Stimulated activated CD4-positive, alpha-beta T cell treated with anti-CD3 and anti-CD28 coated beads, Interleukin-12 subunit alpha, Interleukin-12 subunit beta, amount 100 ng/mL, for 48 hours (primary cell): ENCODE measurements around the gene FFAR3.
"Not testable (repeated sequence)": the region's sequence is repeated elsewhere in the genome, so short reads cannot be mapped to it uniquely, and the experiment has no call there.

Experiments used
- DNase-seq, 3 donors: peaks; one replicate each; pipeline ENCODE4 v3.0.0-alpha.2; 2020; ENCODE audit warnings: low read depth in 2 of 3, low spot score in 1 of 3

FFAR3 gene

DNA sequence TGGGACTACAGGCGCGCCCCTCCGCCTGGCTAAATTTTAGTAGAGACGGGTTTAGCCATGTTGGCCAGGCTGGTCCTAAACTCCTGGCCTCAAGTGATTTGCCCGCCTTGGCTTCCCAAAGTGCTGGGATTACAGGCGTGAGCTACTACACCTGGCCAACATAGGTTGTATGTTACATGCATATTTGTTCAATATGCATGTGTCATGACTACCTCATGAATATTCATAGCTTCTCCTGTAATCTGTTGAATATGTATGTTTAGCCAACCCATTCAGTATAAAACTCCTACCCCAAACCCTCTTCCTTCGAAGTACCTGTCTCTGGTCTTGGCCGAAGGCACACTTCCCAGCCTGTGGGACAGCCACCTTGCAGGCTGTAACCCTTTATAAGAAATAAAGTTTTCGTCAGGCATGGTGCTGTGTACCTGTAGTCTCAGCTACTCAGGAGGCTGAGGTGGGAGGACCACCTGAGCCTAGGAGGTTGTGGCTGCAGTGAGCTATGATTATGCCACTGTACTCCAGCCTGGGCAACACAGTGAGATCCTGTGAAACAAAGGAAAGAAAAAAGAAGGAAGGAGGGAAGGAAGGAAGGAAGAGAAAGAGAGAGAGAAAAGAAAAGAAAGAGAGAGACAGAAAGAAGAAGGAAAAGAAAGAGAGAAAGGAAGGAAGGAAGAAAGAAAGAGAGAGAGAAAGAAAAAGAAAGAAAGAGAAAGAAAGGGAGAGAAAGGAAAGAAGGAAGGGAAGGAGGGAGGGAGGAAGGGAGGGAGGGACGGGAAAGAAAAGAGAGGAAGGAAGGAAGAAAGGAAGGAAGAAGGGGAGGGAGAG, 41.9 kb downstream of the FFAR3 start:
- no peak for DNase-seq

DNA sequence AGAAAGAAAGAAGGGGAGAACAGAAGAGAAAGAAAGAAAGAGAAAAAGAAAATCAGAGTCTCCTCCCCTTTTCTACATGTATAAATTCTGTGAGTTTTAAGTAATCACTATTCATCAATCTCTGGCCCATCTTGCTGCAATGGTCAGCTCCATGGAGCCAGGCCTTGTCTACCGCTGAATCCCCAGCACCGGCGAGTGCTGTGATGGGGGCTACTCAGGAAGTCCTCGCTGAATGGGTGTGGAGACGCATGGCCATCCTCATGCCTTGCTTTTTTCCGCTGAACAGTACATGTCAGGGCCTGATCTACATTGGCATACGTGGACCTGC, 42.5 kb downstream of the FFAR3 start:
- no peak for DNase-seq

DNA sequence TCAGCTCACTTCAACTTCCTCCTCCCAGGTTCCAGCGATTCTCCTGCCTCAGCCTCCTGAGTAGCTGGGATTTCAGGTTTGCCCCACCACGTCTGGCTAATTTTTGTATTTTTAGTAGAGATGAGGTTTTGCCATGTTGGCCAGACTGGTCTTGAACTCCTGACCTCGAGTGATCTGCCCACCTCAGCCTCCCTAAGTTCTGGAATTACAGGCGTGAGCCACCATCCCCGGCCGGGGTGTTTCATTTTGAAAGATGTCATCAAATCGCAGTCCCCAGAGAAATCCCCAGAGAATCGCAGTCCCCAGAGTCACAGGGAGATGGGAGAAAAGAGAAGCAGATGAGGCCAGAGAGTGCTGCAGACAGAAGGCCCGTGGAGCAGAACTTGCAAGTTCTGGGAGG, 43.2 kb downstream of the FFAR3 start:
- DNase-seq = not testable (repeated sequence)

DNA sequence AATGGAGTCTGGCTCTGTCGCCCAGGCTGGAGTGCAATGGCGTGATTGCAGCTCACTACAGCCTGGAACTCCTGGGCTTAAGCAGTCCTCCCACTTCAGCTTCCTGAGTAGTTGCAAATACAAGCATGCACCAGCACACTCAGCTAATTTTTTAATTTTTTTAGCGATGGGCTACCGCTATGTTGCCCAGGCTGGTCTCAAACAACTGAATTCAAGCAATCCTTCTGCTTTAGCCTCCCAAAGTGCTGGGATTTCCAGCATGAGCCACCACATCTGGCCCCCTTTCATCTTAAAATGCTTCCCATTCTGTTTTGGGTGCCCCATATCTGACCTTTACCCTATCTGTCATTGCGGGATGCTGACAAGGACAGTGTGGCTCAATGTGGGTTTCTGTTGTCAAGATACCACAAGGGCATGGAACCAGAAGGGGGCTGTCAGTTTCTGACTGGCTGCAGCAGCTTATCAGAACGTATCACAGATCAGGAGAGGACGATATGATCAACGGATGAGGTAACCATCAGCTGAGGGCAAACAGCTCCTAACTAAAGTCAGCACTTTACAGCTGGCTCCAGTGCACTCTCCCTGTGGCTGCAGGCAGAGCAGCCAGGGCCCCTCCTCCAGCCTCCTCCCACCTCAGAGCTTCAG, 45.0 kb downstream of the FFAR3 start:
- DNase-seq = no peak

DNA sequence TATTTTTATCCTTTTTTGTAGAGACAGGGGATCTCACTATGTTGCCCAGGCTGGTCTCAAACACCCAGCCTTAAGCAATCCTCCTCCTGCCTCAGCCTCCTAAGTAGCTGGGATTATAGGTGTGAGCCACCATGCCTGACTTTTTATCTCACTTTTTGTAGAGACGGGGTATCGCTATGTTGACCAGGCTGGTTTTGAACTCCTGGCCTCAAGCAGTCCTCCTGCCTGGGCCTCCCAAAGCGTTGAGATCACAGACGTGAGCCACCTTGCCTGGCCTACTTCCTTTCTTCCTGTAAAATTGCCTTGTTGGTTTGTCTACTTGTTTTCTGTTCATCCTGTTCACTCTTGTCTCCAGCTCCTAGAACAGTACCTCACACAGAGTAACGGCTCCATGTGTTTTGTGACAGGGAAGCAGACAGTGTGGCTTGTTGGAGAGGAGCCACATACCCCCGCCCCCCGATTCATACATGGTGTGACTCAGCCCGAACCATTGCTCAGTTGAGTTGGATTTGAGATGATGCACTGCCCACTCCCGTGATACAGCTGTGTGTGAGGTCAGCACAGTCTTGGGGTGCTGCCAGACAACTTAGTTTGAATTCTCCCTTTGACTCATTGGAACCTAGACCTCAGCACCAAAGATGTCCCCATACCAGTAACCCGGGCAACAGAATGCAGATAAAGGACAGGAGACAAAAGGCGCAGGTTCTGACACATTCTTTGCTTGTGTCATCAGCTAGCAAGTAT, 46.8 kb downstream of the FFAR3 start:
- DNase-seq = peak; percentile 47 to 73 (median 61)

DNA sequence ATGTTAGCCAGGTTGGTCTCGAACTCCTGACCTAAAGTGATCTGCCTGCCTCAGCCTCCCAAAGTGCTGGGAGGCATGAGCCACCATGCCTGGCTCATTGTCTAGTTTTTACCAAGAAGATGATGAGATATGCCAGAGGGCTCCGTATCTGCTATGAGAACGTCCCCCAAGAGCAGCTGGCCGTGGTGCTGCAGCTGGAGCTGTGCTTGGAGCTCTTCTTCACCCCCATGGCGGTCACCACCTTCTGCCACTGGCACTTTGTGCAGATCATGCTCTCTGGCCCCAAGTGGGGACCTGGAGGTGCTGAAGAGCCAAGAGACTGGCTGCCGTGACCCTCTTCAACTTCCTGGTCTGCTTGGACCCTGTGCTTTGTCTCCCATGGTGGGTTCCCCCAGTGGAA, 49.4 kb downstream of the FFAR3 start:
- no peak for DNase-seq

DNA sequence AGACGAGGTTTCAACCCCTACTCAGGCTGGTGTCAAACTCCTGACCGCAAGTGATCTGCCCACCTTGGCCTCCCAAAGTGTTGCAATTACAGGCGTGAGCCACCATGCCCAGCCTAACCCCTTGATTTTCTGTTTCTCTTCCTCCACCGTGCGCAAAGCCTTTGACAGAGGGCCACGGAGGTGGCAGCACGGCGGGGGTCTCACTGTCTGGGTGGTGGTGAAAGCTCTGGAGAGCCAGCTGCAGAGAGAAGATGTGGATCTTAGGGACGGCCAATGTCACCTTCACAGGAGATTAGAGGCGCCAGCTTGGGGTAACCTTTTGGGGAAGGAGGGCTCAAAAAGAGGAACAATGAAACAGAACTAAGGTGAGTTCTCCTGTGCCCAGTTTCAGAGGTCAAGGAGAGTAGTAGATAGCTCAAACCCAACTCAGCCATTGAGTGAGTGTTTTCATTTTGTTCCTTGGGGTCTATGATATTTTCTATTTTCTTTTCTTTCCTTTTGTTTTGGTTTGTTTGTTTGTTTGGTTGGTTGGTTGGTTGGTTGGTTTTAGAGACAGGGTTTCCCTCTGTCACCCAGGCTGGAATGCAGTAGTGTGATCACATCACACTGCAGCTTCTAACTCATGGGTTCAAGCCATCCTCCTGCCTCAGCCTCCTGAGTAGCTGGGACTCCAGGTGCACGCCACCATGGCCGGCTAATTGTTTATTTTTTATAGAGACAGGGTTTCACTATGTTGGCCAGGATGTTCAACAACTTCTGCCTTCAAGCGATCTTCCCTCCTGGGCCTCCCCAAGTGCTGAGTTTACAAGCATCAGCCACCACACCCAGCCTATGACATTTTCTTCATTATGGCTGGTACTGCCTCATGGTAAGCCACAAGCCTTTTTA, 50.3 kb downstream of the FFAR3 start:
- DNase-seq = no peak

DNA sequence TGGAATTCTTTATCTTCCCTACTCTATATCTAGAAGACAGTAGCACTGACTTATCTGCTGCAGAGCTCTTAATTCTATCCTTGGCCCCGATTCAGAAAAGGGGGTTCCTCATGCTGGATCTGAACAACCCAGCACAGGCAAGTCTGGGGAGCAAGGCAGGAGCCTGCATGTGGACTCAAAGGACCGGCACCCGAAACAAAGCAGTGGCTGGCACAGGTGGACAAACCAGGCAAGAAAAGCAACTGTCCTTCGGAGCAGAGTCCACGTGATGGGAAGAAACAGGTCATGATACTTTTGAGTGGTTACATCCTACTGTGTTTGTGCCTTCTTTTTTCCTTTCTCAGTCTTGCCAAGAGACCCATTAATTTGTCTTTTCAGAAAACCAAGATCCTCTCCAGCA, 50.9 kb downstream of the FFAR3 start:
- DNase-seq = no peak
